MCF 10A (cell line): ENCODE measurements around the gene WNK1. TPM values are rescaled to one million over a fixed set of nuclear protein-coding genes. Genes with fewer than 3 reads are reported as not detected.

ENCODE experiments used
- BruUV-seq: library from RNA; stranded (reverse); fragments of 400-500 nt; replicated peaks from 2 replicates; lab custom pipeline; 2021; lab: Mats Ljungman, UMichigan
- CTCF ChIA-PET: fragments of 300-600 bp; sonication (Branson Sonifier 250); formaldehyde crosslinking; extraction: SDS; loops from one replicate; lab custom pipeline; 2021; ENCODE audit warnings: antibody characterized with exemption, inconsistent platforms; lab: Yijun Ruan, JAX
- POLR2A ChIA-PET: fragments of 300-600, 350-650 bp; sonication (Branson Sonifier 250); formaldehyde crosslinking; extraction: SDS; loops from one replicate; lab custom pipeline; 2020; ENCODE audit warnings: antibody characterized with exemption, inconsistent platforms; lab: Yijun Ruan, JAX
- DNase-seq: peaks from one replicate; pipeline ENCODE4 v3.0.0-alpha.2; 2018; ENCODE audit not compliant: unreplicated experiment
- H3K27ac Mint-ChIP-seq: one replicate; pipeline ENCODE4 v1.8.0; 2022; ENCODE audit warnings: mild to moderate bottlenecking, low read depth, mixed read lengths; ENCODE audit not compliant: unreplicated experiment
- H3K27me3 Mint-ChIP-seq: one replicate; pipeline ENCODE4 v1.8.0; 2022; ENCODE audit warnings: mixed read lengths; ENCODE audit not compliant: insufficient read depth, unreplicated experiment
- H3K36me3 Mint-ChIP-seq: one replicate; pipeline ENCODE4 v1.8.0; 2022; ENCODE audit warnings: mild to moderate bottlenecking, moderate library complexity, mixed read lengths; ENCODE audit not compliant: insufficient read depth, unreplicated experiment
- H3K4me1 Mint-ChIP-seq: one replicate; pipeline ENCODE4 v1.8.0; 2022; ENCODE audit warnings: mixed read lengths; ENCODE audit not compliant: insufficient read depth, unreplicated experiment
- H3K4me3 Mint-ChIP-seq: one replicate; pipeline ENCODE4 v1.8.0; 2022; ENCODE audit warnings: mild to moderate bottlenecking, moderate library complexity, mixed read lengths; ENCODE audit not compliant: unreplicated experiment
- H3K9me3 Mint-ChIP-seq: one replicate; pipeline ENCODE4 v1.8.0; 2022; ENCODE audit warnings: mixed read lengths; ENCODE audit not compliant: unreplicated experiment
- CTCF ChIP-seq: fragments of 200-600 bp; IDR thresholded peaks from one replicate; pipeline ENCODE4 v1.8.0; 2022; ENCODE audit warnings: antibody characterized with exemption, mild to moderate bottlenecking; ENCODE audit not compliant: unreplicated experiment
- intact Hi-C: fragments of 100-400 bp; cut with micrococcal nuclease; formaldehyde crosslinking; loops from 2 replicates; pipeline ENCODE4 v1.14.1; 2022
- total RNA-seq: library from RNA; stranded (reverse); gene quantifications from 2 replicates; pipeline ENCODE4 v1.2.3, GENCODE V29; 2022

Gene WNK1
- total RNA-seq, 1 experiment from 2014 or later: 139 TPM

GRCh38 chr12:905261-906031 lies 153.1 kb downstream of the WNK1 start:
- H3K36me3 Mint-ChIP-seq: peaks cover 93% of the 10 kb centered on the region
- ChIA-PET CTCF (interaction anchor here (0.5 to 0.9 kb wide), 5 partner anchors 91 to 439 kb away, joined by 3 to 5 read pairs (median 4); no protein-coding TSS in a partner anchor), POLR2A (interaction anchor here (0.5 to 1.0 kb wide), 4 partner anchors 9 to 700 kb away, joined by 3 to 4 read pairs (median 4); no protein-coding TSS in a partner anchor)
- no peaks in the 10 kb centered on the region for H3K9me3 Mint-ChIP-seq
- H3K4me1 Mint-ChIP-seq: no peaks in the 10 kb centered on the region
- intact Hi-C loops: no loop called here
- TF ChIP-seq CTCF: no peak
- peak overlapping the region; percentile 44 for H3K27ac Mint-ChIP-seq
- no peaks in the 10 kb centered on the region for H3K27me3 Mint-ChIP-seq
- H3K4me3 Mint-ChIP-seq: no peak overlapping the region
- no peak for DNase-seq
- BruUV-seq: no TSS peak

GRCh38 chr12:906062-906585 lies 153.7 kb downstream of the WNK1 start:
- H3K36me3 Mint-ChIP-seq: peaks cover 93% of the 10 kb centered on the region
- no peak for TF ChIP-seq CTCF
- H3K27ac Mint-ChIP-seq: peak overlapping the region; percentile 59
- H3K4me1 Mint-ChIP-seq: no peaks in the 10 kb centered on the region
- ChIA-PET CTCF (interaction anchor here (0.9 kb wide), 1 partner anchor 336 kb away, joined by 3 read pairs; no protein-coding TSS in a partner anchor), POLR2A (interaction anchor here (0.7 to 1.0 kb wide), 3 partner anchors 10 to 92 kb away, joined by 3 to 4 read pairs (median 4); no protein-coding TSS in a partner anchor)
- no peaks in the 10 kb centered on the region for H3K9me3 Mint-ChIP-seq
- intact Hi-C loops: no loop called here
- no TSS peak for BruUV-seq
- no peaks in the 10 kb centered on the region for H3K27me3 Mint-ChIP-seq
- H3K4me3 Mint-ChIP-seq: no peak overlapping the region
- no peak for DNase-seq

GRCh38 chr12:907413-908185 lies 155.2 kb downstream of the WNK1 start:
- no peak overlapping the region for H3K27ac Mint-ChIP-seq
- H3K27me3 Mint-ChIP-seq: no peaks in the 10 kb centered on the region
- DNase-seq: no peak
- intact Hi-C loops: no loop called here
- H3K4me1 Mint-ChIP-seq: no peaks in the 10 kb centered on the region
- no TSS peak for BruUV-seq
- no peaks in the 10 kb centered on the region for H3K9me3 Mint-ChIP-seq
- peaks cover 92% of the 10 kb centered on the region for H3K36me3 Mint-ChIP-seq
- no peak for TF ChIP-seq CTCF
- ChIA-PET POLR2A (interaction anchor here (0.6 kb wide), 1 partner anchor 132 kb away, joined by 3 read pairs; no protein-coding TSS in a partner anchor), CTCF (interaction anchor here (0.5 to 1.0 kb wide), 5 partner anchors 40 to 875 kb away, joined by 3 to 4 read pairs (median 3); no protein-coding TSS in a partner anchor)
- H3K4me3 Mint-ChIP-seq: no peak overlapping the region
